ENCODE results near the gene CHST11. TPM values are rescaled to one million over a fixed set of nuclear protein-coding genes. Genes with fewer than 3 reads are reported as not detected.

CHST11 gene
- total RNA-seq, 1 donor from 2014 or later: 71.4 TPM

GRCh38 chr12:104459368-104459909 lies 2.7 kb downstream of the CHST11 start:
- intact Hi-C loops (cut with micrococcal nuclease): loop anchor here (1.0 to 10.0 kb wide), 10 partner anchors 123 to 873 kb away; partner anchors contain the start of genes C12orf75, EID3, TXNRD1 and WASHC4

- intact Hi-C loops (cut with micrococcal nuclease): no loop called here
These were observed 3.4 kb downstream of the CHST11 start for GRCh38 chr12:104460041-104460719.

- intact Hi-C loops (cut with micrococcal nuclease): no loop called here
These were observed 4.4 kb downstream of the CHST11 start for GRCh38 chr12:104460973-104461698.

- intact Hi-C loops (cut with micrococcal nuclease): loop anchor here (2.0 kb wide), 1 partner anchor 32 kb away; no protein-coding TSS in a partner anchor
These were observed 5.6 kb downstream of the CHST11 start for GRCh38 chr12:104462325-104462724.

GRCh38 chr12:104462931-104463339 lies 6.2 kb downstream of the CHST11 start:
- intact Hi-C loops (cut with micrococcal nuclease): loop anchor here (1.0 to 2.0 kb wide), 2 partner anchors 22 to 32 kb away; no protein-coding TSS in a partner anchor

- intact Hi-C loops (cut with micrococcal nuclease): loop anchor here (1.0 to 2.0 kb wide), 2 partner anchors 22 to 31 kb away; no protein-coding TSS in a partner anchor
These were observed 6.6 kb downstream of the CHST11 start for GRCh38 chr12:104463368-104463767.

GRCh38 chr12:104464899-104465298 lies 8.2 kb downstream of the CHST11 start:
- intact Hi-C loops (cut with micrococcal nuclease): no loop called here

- intact Hi-C loops (cut with micrococcal nuclease): no loop called here
These were observed 10.1 kb downstream of the CHST11 start for GRCh38 chr12:104466709-104467345.

GRCh38 chr12:104467346-104467837 lies 10.6 kb downstream of the CHST11 start:
- intact Hi-C loops (cut with micrococcal nuclease): no loop called here

GRCh38 chr12:104468371-104468770 lies 11.6 kb downstream of the CHST11 start:
- intact Hi-C loops (cut with micrococcal nuclease): loop anchor here (1.0 kb wide), 1 partner anchor 10 kb away; no protein-coding TSS in a partner anchor

- intact Hi-C loops (cut with micrococcal nuclease): no loop called here
These were observed 12.3 kb downstream of the CHST11 start for GRCh38 chr12:104469066-104469465.

GRCh38 chr12:104469523-104469922 lies 12.8 kb downstream of the CHST11 start:
- intact Hi-C loops (cut with micrococcal nuclease): no loop called here

GRCh38 chr12:104470521-104470920 lies 13.8 kb downstream of the CHST11 start:
- intact Hi-C loops (cut with micrococcal nuclease): no loop called here

GRCh38 chr12:104471336-104471735 lies 14.6 kb downstream of the CHST11 start:
- intact Hi-C loops (cut with micrococcal nuclease): no loop called here

- intact Hi-C loops (cut with micrococcal nuclease): no loop called here
These were observed 16.0 kb downstream of the CHST11 start for GRCh38 chr12:104472748-104473147.

GRCh38 chr12:104473374-104473983 lies 16.7 kb downstream of the CHST11 start:
- intact Hi-C loops (cut with micrococcal nuclease): no loop called here

- intact Hi-C loops (cut with micrococcal nuclease): loop anchor here (5.0 kb wide), 1 partner anchor 92 kb away; no protein-coding TSS in a partner anchor
These were observed 18.5 kb downstream of the CHST11 start for GRCh38 chr12:104475271-104475670.

- intact Hi-C loops (cut with micrococcal nuclease): loop anchor here (1.0 to 5.0 kb wide), 4 partner anchors 9 to 90 kb away; no protein-coding TSS in a partner anchor
These were observed 21.0 kb downstream of the CHST11 start for GRCh38 chr12:104477510-104478390.

- intact Hi-C loops (cut with micrococcal nuclease): loop anchor here (1.0 to 5.0 kb wide), 4 partner anchors 10 to 89 kb away; no protein-coding TSS in a partner anchor
These were observed 21.8 kb downstream of the CHST11 start for GRCh38 chr12:104478396-104479122.

All from T-helper 2 cell treated with Interferon-gamma antibody and Interleukin-4, amounts not matched to agents 100 ng/mL and 5 ng/mL, for 36 hours (primary cell).